Activated T-cell treated with anti-CD3 and anti-CD28 coated beads, Interleukin-2, amount 50 U/mL, for 24 hours (primary cell): ENCODE results near the gene PPP2R2B.
"Not testable (repeated sequence)": the region's sequence is repeated elsewhere in the genome, so short reads cannot be mapped to it uniquely, and the experiment has no call there.

Experiments used
- DNase-seq: peaks from one replicate; pipeline ENCODE4 v3.0.0-alpha.2; 2020
- H3K27ac Mint-ChIP-seq: 2 replicates; pipeline ENCODE4 v1.8.0; 2020; ENCODE audit warnings: mild to moderate bottlenecking, mixed read lengths
- H3K27me3 Mint-ChIP-seq: 2 replicates; pipeline ENCODE4 v1.8.0; 2020; ENCODE audit warnings: mixed read lengths
- H3K36me3 Mint-ChIP-seq: 2 replicates; pipeline ENCODE4 v1.8.0; 2020; ENCODE audit warnings: low read depth, mixed read lengths
- H3K4me1 Mint-ChIP-seq: 2 replicates; pipeline ENCODE4 v1.8.0; 2020; ENCODE audit warnings: low read depth, mixed read lengths
- H3K4me3 Mint-ChIP-seq: 2 replicates; pipeline ENCODE4 v1.8.0; 2020; ENCODE audit warnings: mild to moderate bottlenecking, moderate library complexity, mixed read lengths
- H3K9me3 Mint-ChIP-seq: 2 replicates; pipeline ENCODE4 v1.8.0; 2020; ENCODE audit warnings: mixed read lengths

The PPP2R2B gene

GRCh38 chr5:146623666-146624065 lies 254.9 kb downstream of the PPP2R2B start:
- Mint-ChIP-seq H3K36me3 (no peaks in the 10 kb centered on the region), H3K4me3 (no peak overlapping the region), H3K27me3 (no peaks in the 10 kb centered on the region), H3K9me3 (no peaks in the 10 kb centered on the region), H3K27ac (no peak overlapping the region), H3K4me1 (no peaks in the 10 kb centered on the region)
- no peak for DNase-seq

GRCh38 chr5:146623009-146623408 lies 255.5 kb downstream of the PPP2R2B start:
- Mint-ChIP-seq H3K27ac (no peak overlapping the region), H3K4me3 (no peak overlapping the region), H3K4me1 (no peaks in the 10 kb centered on the region), H3K9me3 (no peaks in the 10 kb centered on the region), H3K36me3 (no peaks in the 10 kb centered on the region), H3K27me3 (no peaks in the 10 kb centered on the region)
- no peak for DNase-seq

DNA sequence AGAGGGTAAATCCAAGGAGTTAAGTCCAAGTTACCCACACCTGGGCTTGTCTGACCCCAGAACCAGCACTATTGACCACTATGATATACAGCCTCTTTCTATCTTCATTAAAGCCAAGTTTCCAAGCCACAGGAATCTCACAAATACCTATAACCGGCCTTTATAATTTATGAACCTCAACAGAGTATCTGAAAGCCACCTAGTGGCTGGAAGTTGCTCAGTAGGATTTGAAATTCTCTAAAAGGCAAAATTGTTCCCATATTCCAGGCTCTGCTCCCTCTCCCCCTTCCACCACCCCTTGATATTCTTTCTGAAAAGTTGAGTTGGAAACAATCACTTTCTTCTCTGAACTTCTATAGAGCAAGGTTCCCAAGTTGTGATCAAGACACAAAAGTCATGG lies 256.2 kb downstream of the PPP2R2B start:
- Mint-ChIP-seq H3K27me3 (no peaks in the 10 kb centered on the region), H3K27ac (no peak overlapping the region), H3K4me3 (no peak overlapping the region), H3K4me1 (no peaks in the 10 kb centered on the region), H3K9me3 (no peaks in the 10 kb centered on the region), H3K36me3 (no peaks in the 10 kb centered on the region)
- DNase-seq: no peak

DNA sequence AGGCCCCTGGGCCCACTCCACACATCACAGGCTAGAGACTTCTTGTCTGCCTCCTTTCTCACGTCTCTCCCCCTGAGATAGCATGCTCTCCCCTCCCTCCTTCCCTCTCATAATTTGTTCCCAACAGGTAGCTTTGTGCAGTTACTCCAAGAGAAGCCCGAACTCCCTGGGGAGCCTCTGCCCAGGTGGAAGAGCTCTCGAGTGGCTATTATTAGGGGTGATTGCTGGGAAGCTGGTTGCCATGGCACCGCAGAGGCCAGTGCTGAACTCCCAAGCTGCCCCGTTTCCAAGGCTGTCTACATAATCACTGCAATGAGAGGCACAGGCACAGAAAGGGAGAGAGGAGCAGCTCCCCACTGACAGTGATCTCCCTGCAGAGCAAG lies 257.9 kb downstream of the PPP2R2B start:
- no peak for DNase-seq
- no peaks in the 10 kb centered on the region for H3K27me3 Mint-ChIP-seq
- H3K4me3 Mint-ChIP-seq: no peak overlapping the region
- peaks cover 5% of the 10 kb centered on the region for H3K9me3 Mint-ChIP-seq
- no peak overlapping the region for H3K27ac Mint-ChIP-seq
- peaks cover under 1% of the 10 kb centered on the region for H3K36me3 Mint-ChIP-seq
- H3K4me1 Mint-ChIP-seq: no peaks in the 10 kb centered on the region

DNA sequence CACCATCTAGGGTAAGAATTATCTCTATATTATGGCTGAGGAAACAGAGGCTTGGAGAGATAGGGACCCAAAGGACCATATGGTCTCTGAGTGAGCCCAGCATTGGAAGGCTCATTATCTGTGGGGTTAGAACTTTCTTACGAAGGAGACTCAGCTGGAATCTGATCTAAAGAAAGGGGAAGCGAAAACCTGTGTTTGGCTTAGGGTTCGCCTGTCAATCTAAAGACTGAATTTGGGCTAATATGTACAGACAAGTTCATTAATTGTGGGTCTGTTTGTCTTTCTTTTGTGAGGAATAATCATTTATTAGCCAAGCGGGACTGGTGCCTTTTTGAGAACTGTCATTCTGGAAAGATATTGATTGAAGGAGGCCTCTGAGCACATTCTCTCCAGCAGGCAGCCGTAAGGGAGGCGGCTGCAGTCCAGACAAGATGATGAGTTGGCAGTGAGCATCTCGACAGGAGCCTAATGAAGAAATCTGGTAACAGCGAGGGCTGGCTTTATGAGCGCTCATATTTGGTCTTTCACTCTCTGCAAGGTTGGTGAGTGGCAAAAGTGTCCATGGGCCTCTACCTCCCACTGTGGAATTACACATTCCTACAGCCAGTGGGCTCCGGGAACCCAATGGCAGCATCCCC lies 258.4 kb downstream of the PPP2R2B start:
- H3K9me3 Mint-ChIP-seq: peaks cover 7% of the 10 kb centered on the region
- no peak overlapping the region for H3K4me3 Mint-ChIP-seq
- no peak for DNase-seq
- peaks cover 3% of the 10 kb centered on the region for H3K36me3 Mint-ChIP-seq
- no peak overlapping the region for H3K27ac Mint-ChIP-seq
- no peaks in the 10 kb centered on the region for H3K27me3 Mint-ChIP-seq
- H3K4me1 Mint-ChIP-seq: no peaks in the 10 kb centered on the region

GRCh38 chr5:146618434-146618833 lies 260.1 kb downstream of the PPP2R2B start:
- Mint-ChIP-seq H3K36me3 (peaks cover 3% of the 10 kb centered on the region), H3K4me1 (no peaks in the 10 kb centered on the region), H3K27ac (no peak overlapping the region), H3K27me3 (no peaks in the 10 kb centered on the region), H3K4me3 (no peak overlapping the region), H3K9me3 (peaks cover 7% of the 10 kb centered on the region)
- no peak for DNase-seq

GRCh38 chr5:146609731-146610130 lies 268.8 kb downstream of the PPP2R2B start:
- not testable (repeated sequence) for H3K4me3 Mint-ChIP-seq, DNase-seq, H3K9me3 Mint-ChIP-seq, H3K27me3 Mint-ChIP-seq, H3K36me3 Mint-ChIP-seq, H3K27ac Mint-ChIP-seq, H3K4me1 Mint-ChIP-seq

GRCh38 chr5:146607659-146608332 lies 270.8 kb downstream of the PPP2R2B start:
- H3K9me3 Mint-ChIP-seq: no peaks in the 10 kb centered on the region
- no peaks in the 10 kb centered on the region for H3K4me1 Mint-ChIP-seq
- no peaks in the 10 kb centered on the region for H3K36me3 Mint-ChIP-seq
- H3K4me3 Mint-ChIP-seq: no peak overlapping the region
- H3K27me3 Mint-ChIP-seq: peaks cover 4% of the 10 kb centered on the region
- DNase-seq: no peak
- H3K27ac Mint-ChIP-seq: no peak overlapping the region

DNA sequence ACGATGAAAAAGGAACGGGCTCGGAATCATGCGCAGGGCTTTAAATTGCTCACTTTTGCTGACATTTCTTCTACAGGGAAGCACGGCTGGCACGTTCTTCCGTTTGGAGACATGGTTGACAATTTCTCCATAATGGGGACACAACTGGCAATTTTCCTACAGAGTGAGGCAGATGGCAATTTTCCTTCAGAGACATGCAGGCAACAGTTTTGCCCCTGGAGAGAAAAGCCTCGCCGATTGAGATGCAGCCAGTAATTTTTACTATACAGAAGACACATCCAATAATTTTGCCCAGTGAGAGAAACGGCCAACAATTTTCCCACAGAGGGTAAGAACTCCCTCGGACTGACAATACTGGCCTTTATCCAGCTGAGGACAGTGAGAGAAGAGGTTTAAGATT lies 271.7 kb downstream of the PPP2R2B start:
- Mint-ChIP-seq H3K36me3 (no peaks in the 10 kb centered on the region), H3K9me3 (no peaks in the 10 kb centered on the region), H3K27ac (no peak overlapping the region), H3K27me3 (peaks cover 4% of the 10 kb centered on the region), H3K4me1 (no peaks in the 10 kb centered on the region), H3K4me3 (no peak overlapping the region)
- DNase-seq: no peak

DNA sequence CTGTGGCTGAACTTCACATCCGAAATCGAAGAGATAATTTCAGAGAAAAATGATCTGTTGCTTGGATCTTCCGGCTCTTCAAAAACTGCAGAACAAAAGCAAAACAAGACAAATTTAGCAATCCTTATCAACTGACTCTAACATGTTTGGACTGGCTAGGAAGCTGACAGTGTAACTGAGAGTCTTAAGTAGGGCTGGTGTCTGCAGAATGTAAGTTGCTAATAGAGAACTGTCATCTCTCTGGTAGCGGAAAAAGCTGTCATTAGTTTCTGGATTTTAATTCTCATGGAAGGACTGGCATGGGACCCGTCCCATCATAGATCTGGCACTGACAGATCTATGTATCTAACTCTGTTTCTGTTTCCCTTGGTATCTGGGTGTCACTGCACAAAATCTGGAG lies 278.2 kb downstream of the PPP2R2B start:
- Mint-ChIP-seq H3K27ac (no peak overlapping the region), H3K4me1 (no peaks in the 10 kb centered on the region), H3K27me3 (no peaks in the 10 kb centered on the region), H3K36me3 (no peaks in the 10 kb centered on the region), H3K9me3 (no peaks in the 10 kb centered on the region), H3K4me3 (no peak overlapping the region)
- DNase-seq: no peak

- no peaks in the 10 kb centered on the region for H3K36me3 Mint-ChIP-seq
- H3K27ac Mint-ChIP-seq: no peak overlapping the region
- no peak overlapping the region for H3K4me3 Mint-ChIP-seq
- no peaks in the 10 kb centered on the region for H3K9me3 Mint-ChIP-seq
- no peak for DNase-seq
- no peaks in the 10 kb centered on the region for H3K27me3 Mint-ChIP-seq
- no peaks in the 10 kb centered on the region for H3K4me1 Mint-ChIP-seq
These were observed 279.3 kb downstream of the PPP2R2B start for GRCh38 chr5:146599261-146599660.

DNA sequence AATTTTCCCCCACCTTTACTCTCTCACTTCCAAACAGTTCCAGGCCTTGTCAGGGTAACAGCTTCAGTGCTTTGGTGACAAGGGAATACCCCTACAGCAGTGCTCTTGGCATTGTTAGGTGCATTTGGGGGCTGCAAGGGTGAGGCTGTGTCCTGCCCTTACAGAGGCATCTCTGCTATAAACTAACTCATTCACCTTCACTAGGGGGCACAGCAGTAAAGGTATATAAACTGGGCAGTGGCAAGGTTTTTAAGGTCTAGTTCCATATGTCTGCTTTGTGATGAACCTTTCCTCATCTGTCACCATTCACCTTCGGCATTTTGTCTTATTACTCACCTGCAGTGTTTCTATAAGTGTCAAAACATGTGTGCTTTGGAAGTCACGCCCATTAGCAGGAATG lies 283.5 kb downstream of the PPP2R2B start:
- H3K27ac Mint-ChIP-seq: no peak overlapping the region
- no peaks in the 10 kb centered on the region for H3K36me3 Mint-ChIP-seq
- no peaks in the 10 kb centered on the region for H3K9me3 Mint-ChIP-seq
- no peaks in the 10 kb centered on the region for H3K4me1 Mint-ChIP-seq
- no peak for DNase-seq
- no peak overlapping the region for H3K4me3 Mint-ChIP-seq
- no peaks in the 10 kb centered on the region for H3K27me3 Mint-ChIP-seq

- H3K9me3 Mint-ChIP-seq: no peaks in the 10 kb centered on the region
- no peaks in the 10 kb centered on the region for H3K36me3 Mint-ChIP-seq
- no peak overlapping the region for H3K27ac Mint-ChIP-seq
- no peak overlapping the region for H3K4me3 Mint-ChIP-seq
- no peak for DNase-seq
- no peaks in the 10 kb centered on the region for H3K27me3 Mint-ChIP-seq
- no peaks in the 10 kb centered on the region for H3K4me1 Mint-ChIP-seq
These were observed 286.2 kb downstream of the PPP2R2B start for GRCh38 chr5:146592352-146592751.

- Mint-ChIP-seq H3K9me3 (no peaks in the 10 kb centered on the region), H3K4me1 (no peaks in the 10 kb centered on the region), H3K27ac (no peak overlapping the region), H3K4me3 (no peak overlapping the region), H3K27me3 (peaks cover 3% of the 10 kb centered on the region), H3K36me3 (no peaks in the 10 kb centered on the region)
- no peak for DNase-seq
These were observed 289.6 kb downstream of the PPP2R2B start for GRCh38 chr5:146589028-146589345.

- H3K4me1 Mint-ChIP-seq: no peaks in the 10 kb centered on the region
- H3K9me3 Mint-ChIP-seq: no peaks in the 10 kb centered on the region
- H3K27ac Mint-ChIP-seq: no peak overlapping the region
- no peak for DNase-seq
- H3K36me3 Mint-ChIP-seq: no peaks in the 10 kb centered on the region
- peaks cover 7% of the 10 kb centered on the region for H3K27me3 Mint-ChIP-seq
- H3K4me3 Mint-ChIP-seq: no peak overlapping the region
These were observed 290.1 kb downstream of the PPP2R2B start for GRCh38 chr5:146588331-146589027.
